ENCODE data around the gene NTSR1.

Gene NTSR1

DNA sequence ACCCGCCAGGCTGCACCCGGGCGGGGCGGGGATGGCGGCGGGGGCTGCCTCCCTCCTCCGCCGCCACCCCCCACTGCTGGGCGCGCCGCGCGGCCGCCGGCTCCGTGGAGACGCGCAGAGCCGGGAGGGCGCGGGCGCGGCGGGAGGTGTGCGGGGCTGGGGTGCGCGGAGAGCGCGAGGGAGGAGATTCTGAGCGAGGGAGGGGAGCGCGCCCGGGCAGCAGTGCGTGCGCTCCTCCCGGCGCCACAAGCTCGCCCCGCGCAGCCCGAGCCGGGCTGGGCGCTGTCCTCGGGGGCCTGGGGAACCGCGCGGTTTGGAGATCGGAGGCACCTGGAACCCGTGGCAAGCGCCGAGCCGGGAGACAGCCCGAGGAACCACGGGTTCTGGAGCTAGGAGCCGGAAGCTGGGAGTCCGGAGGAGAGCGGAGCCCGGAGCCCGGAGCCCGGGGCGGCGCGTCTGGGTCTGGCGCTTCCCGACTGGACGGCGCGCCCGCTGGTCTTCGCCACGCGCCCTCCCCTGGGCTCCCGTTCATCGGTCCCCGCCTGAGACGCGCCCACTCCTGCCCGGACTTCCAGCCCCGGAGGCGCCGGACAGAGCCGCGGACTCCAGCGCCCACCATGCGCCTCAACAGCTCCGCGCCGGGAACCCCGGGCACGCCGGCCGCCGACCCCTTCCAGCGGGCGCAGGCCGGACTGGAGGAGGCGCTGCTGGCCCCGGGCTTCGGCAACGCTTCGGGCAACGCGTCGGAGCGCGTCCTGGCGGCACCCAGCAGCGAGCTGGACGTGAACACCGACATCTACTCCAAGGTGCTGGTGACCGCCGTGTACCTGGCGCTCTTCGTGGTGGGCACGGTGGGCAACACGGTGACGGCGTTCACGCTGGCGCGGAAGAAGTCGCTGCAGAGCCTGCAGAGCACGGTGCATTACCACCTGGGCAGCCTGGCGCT lies at the start of gene NTSR1:
TSS of gene NTSR1 (plus strand) at position 246 of the 946 bp plus-strand sequence. CDS start at position 618, 372 bp downstream.
- DNase-seq: no peak

GRCh38 chr20:62659488-62660239 lies 49.0 kb upstream of the NTSR1 start:
- DNase-seq: no peak

- DNase-seq: no peak
Measured at GRCh38 chr20:62660240-62660615, 48.4 kb upstream of the NTSR1 start.

DNA sequence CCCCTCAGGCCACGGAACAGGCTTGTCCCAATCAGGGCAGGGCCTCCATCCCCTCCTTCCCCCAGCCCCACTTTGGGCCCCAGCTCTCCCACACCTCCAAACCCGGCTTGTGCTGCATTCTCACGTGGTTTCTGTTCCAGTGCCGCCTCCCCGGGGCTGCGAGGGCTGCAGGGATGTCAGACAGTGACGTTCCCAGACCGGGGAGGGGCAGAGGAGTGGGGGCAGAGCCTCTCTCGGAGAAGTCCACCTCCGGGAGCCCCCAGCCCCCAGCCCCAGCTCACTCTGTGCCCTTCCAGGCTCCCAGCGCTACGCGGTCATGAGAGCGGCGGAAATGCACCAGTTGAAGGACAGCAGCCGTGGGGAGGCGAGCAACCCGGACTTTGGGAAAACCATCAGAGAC lies 47.9 kb upstream of the NTSR1 start:
- DNase-seq: no peak

DNA sequence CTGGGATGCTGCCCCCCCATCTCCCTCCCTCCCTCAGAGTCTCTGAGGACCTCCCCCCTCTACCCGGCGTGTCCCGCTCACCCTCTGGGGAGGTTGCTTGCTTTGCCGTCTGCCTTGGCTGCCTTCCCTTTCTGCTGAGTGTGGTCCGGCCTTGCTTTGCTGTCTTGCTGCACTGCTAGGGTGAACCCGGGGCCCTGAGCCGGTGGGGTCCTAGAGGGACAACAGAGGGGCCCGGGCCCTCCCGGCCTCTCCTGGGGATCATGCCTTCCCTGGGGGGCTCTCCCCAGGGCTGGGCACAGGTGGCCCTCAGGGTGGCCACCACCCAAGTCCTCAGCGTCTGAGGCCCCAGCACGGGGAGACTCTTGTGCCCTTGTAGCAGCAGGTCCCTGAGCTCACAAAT lies 47.0 kb upstream of the NTSR1 start:
- DNase-seq: no peak

DNA sequence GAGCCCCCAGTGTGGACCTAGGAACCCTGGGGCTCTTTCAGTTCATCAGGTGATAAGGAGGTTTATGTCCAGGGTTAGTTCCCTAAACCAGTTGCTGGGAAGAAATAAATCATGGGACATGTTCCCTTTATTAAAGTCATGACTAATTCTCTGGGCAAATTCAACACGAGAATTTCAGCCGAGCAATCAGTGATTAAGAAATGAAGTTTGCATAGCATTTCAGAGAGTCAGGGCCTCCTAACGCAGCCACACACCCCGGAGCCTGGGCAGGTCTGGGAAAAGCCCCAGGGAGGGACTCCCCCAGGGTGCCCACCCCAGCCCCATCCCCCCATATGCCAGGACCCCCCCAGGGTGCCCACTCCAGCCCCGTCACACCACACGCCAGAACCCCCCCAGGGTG lies 46.2 kb upstream of the NTSR1 start:
- DNase-seq: no peak

- no peak for DNase-seq
Measured at GRCh38 chr20:62663145-62664018, 45.3 kb upstream of the NTSR1 start.

DNA sequence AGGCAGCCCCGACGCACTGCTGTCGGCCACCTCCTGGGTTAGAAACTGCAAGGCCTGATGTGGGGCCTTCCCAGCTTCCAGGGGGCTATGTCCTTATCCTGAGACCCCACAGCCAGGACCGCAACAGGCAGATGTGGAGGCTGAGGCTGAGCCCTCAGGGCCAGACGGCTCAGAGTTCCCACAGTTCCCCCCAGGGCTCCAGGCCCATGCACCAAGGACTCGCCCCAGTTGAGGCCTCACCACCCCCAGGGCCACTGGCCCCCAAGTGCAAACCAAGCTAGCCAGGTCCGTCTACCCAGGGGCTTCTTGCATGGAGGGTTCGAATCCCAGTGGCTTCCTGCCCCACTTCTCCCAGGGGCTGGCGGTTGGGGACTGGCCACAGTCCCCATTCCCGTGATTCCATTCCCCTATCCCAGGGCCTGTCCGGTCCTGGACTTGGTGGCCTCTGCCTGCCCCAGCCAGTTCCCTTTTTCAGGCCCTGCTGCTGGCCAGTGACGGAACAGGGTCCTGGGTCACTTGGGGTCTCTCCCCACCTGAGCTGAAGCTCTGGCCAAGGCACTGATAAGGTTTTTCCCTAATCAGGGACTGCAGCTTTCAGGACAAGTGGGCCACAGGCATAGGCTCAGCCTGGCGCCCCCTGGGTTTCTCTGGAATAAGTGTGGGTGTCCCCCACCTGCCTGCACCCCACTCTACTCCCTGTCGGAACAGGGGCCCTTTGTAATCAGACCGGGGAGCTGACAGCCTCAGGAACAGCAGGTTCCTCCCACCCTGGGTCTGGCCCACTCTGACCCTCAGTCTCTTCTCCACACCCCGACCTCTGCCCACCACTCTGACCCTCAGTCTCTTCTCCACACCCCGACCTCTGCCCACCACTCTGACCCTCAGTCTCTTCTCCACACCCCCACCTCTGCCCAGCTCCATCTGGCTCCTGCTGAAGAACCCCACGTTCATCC lies 44.3 kb upstream of the NTSR1 start:
- DNase-seq: no peak

DNA sequence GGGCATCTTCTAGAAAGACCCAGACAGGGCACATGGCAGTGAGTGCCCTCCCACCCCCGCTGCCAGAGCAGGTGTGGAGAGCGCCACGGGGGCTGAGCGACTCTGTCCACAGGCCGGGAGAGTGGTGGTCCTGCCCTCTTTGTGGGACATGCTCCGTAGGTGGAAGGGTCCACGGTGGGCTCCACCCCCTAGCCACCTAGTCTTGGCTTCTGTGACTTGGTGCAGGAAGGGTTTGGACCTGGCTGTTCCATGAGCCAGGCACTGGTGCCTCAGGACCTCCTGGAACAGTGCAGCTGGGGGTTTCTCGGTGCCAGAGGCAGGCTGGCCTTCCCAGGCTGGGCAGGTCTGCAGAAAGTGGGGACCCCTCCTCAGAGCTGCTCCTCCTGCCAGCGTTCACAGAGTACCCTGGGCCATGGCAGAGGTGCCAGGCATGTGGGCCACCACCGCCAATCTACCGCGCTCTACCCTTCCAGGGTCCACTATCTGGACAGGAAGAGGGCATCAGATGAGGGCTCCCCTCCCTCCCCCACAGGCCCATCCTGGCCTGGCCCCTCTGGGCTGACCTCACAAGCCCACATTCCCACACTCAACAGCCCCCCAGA lies 43.4 kb upstream of the NTSR1 start:
- DNase-seq: no peak

DNA sequence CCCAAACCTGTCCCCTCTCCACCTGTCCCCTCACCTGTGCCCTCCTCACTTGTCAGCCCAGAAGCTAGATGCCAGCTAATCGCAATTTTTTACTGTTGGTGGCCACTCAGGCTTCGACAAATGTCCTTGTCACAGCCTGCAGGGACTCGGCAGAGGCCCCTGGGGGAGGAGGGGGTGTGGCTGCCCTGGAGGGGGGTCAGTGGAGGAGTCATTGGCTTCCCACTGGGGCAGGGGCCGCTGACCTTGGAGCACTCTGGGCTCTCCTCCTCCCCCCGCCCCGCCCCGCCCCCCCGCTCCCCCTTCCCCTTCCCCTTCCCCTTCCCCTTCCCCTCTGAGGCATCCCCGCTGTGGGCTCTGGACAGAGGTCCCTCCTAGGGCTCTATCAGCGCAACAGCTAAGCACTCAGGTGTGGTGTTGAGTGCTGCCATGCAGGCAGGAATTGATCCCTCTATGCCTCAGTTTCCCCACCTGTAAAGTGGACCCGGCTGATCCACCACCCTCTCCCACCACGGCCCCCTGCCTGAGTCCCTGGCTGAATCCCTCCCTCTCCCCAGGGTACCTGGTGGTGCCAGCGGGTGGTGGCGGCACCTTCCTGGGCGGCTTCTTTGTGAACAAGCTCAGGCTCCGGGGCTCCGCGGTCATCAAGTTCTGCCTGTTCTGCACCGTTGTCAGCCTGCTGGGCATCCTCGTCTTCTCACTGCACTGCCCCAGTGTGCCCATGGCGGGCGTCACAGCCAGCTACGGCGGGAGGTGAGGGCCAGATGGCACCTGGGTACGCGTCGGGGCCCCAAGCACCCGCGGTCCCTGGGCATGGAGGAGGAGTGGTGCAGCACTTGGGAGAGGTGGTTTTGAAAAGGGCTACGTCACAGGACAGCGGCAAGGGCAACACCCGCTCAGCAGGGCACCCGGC lies 42.6 kb upstream of the NTSR1 start:
- no peak for DNase-seq

GRCh38 chr20:62666736-62667529 lies 41.7 kb upstream of the NTSR1 start:
- no peak for DNase-seq

GRCh38 chr20:62667530-62668440 lies 40.9 kb upstream of the NTSR1 start:
- DNase-seq: no peak

- peak; percentile 99 for DNase-seq
Measured at GRCh38 chr20:62668441-62669027, 40.1 kb upstream of the NTSR1 start.

- DNase-seq: no peak
Measured at GRCh38 chr20:62669249-62669648, 39.4 kb upstream of the NTSR1 start.

DNA sequence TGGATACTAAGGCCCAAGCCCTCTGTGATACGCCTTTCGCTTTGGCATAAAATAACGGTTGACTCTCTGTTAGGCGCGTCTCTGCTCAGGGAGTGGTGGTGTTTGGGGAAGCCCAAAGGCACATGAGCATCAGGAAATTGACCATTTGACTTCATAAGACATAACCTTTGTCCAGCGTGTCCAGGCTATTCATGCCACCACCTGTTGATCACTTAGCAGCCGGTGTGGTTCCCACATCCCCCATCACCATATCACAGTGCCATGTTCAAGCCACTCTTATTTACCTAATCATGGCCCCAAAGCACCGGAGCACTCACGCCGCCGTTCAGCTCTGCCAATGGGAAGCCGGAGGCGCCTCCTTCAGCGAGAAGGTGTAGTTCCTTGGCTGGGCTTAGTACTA lies 38.5 kb upstream of the NTSR1 start:
- no peak for DNase-seq

- no peak for DNase-seq
Measured at GRCh38 chr20:62670998-62671397, 37.6 kb upstream of the NTSR1 start.

GRCh38 chr20:62671765-62672164 lies 36.9 kb upstream of the NTSR1 start:
- DNase-seq: no peak

DNA sequence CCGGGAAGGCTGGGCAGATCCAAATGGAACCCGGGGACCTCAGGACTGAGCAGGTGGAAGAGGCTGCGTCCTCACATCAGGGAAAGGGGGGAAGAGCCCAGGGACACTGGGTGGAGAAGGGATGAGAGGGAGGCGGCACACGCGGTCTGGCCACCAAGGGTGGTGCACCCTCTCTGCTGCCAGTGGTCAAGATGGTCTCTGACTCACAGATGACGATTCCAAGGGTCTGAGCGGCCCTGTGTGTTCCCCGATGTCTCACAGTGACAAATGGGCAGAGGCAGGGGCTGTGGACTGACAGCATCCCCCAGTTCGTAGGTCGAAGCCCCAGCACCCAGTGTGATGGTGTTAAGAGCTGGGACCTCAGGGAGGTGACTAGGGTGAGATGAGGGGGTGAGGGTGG lies 34.3 kb upstream of the NTSR1 start:
- no peak for DNase-seq
